Skeletal muscle tissue (tissue), 4 donors: ENCODE results near the gene PCDHB2. TPM values are rescaled to one million over a fixed set of nuclear protein-coding genes. Genes with fewer than 3 reads are reported as not detected.
A peak's percentile ranks its signal among the peaks of the same experiment; 100 is the strongest.
"Not testable (repeated sequence)": the region's sequence is repeated elsewhere in the genome, so short reads cannot be mapped to it uniquely, and the experiment has no call there.

Experiments
- H3K27ac ChIP-seq: one replicate; pipeline ENCODE4 v1.7.0; 2013; ENCODE audit warnings: mild to moderate bottlenecking, low read depth, low read length, inconsistent platforms
- H3K27me3 ChIP-seq, 3 donors: one replicate each; pipeline ENCODE4 v1.7.0; 2013; ENCODE audit warnings: low read length in 3 of 3; ENCODE audit not compliant: control insufficient read depth in 3 of 3, insufficient read depth in 3 of 3
- H3K36me3 ChIP-seq, 3 donors: one replicate each; pipeline ENCODE4 v1.7.0; 2013; ENCODE audit warnings: low read length in 3 of 3; ENCODE audit not compliant: control insufficient read depth in 3 of 3, insufficient read depth in 3 of 3
- H3K4me1 ChIP-seq, 3 donors: one replicate each; pipeline ENCODE4 v1.7.0; 2013; ENCODE audit warnings: low read length in 3 of 3, mild to moderate bottlenecking in 3 of 3; ENCODE audit not compliant: control insufficient read depth in 3 of 3, insufficient read depth in 3 of 3
- H3K4me3 ChIP-seq, 3 donors: one replicate each; pipeline ENCODE4 v1.7.0; 2013; ENCODE audit warnings: low read length in 3 of 3
- H3K9ac ChIP-seq, 3 donors: one replicate each; pipeline ENCODE4 v1.7.0; 2013; ENCODE audit warnings: low read length in 3 of 3, mild to moderate bottlenecking in 3 of 3, moderate library complexity in 2 of 3, low read depth in 1 of 3
- H3K9me3 ChIP-seq, 3 donors: one replicate each; pipeline ENCODE4 v1.7.0; 2013; ENCODE audit warnings: low read length in 3 of 3; ENCODE audit not compliant: control insufficient read depth in 3 of 3
- total RNA-seq: library from RNA; depleted of rRNA; stranded (reverse); fragments of >200 nt; gene quantifications from one replicate; pipeline ENCODE4 v1.2.3, GENCODE V29; 2014
- donor health status: Osteomylitis.

PCDHB2 gene
- total RNA-seq, 1 donor from 2014 or later, result 2.6 TPM

- H3K4me3 ChIP-seq, result peak within 1 kb of the TSS; percentile 58 to 66 (median 60)
- H3K4me1 ChIP-seq, result no peaks in the 10 kb centered on the region
- H3K9ac ChIP-seq, result peak within 1 kb of the TSS in 2 of 3 donors; percentile 42 to 54
- peak within 1 kb of the TSS; percentile 34 for H3K27ac ChIP-seq
- H3K9me3 ChIP-seq, result peaks cover 7 to 20% (median 8%) of the 10 kb centered on the region in 3 donors
- peaks cover 0 to 6% (median 0%) of the 10 kb centered on the region in 3 donors for H3K27me3 ChIP-seq
- H3K36me3 ChIP-seq, result no peaks in the 10 kb centered on the region
These were observed 5.9 kb downstream of the PCDHB2 start, which contains the start of gene PCDHB3 for GRCh38 chr5:141100243-141100805. Gene PCDHB3, plus strand, starts transcription at chr5:141100473. Its CDS starts 177 bp downstream, at chr5:141100650.

- no peaks in the 10 kb centered on the region for H3K36me3 ChIP-seq
- peak overlapping the region; percentile 58 to 66 (median 60) for H3K4me3 ChIP-seq
- no peak overlapping the region for H3K27ac ChIP-seq
- no peaks in the 10 kb centered on the region for H3K4me1 ChIP-seq
- peaks cover 0 to 6% (median 0%) of the 10 kb centered on the region in 3 donors for H3K27me3 ChIP-seq
- peak overlapping the region in 1 of 3 donors; percentile 42 for H3K9ac ChIP-seq
- peaks cover 2 to 16% (median 8%) of the 10 kb centered on the region in 3 donors for H3K9me3 ChIP-seq
These were observed 6.6 kb downstream of the PCDHB2 start for GRCh38 chr5:141101059-141101458.

- not testable (repeated sequence) for H3K27ac ChIP-seq, H3K9ac ChIP-seq, H3K27me3 ChIP-seq, H3K4me3 ChIP-seq, H3K4me1 ChIP-seq, H3K36me3 ChIP-seq
- H3K9me3 ChIP-seq, result peaks cover 2 to 16% (median 8%) of the 10 kb centered on the region in 3 donors
These were observed 7.7 kb downstream of the PCDHB2 start for GRCh38 chr5:141102070-141102469.

GRCh38 chr5:141102471-141102870, 8.1 kb downstream of the PCDHB2 start:
- not testable (repeated sequence) for H3K27ac ChIP-seq, H3K36me3 ChIP-seq, H3K4me3 ChIP-seq, H3K27me3 ChIP-seq, H3K9ac ChIP-seq, H3K4me1 ChIP-seq
- peaks cover 2 to 16% (median 8%) of the 10 kb centered on the region in 3 donors for H3K9me3 ChIP-seq

GRCh38 chr5:141105350-141105749, 10.9 kb downstream of the PCDHB2 start:
- Histone ChIP-seq H3K27ac (no peak overlapping the region), H3K4me3 (no peak overlapping the region), H3K9me3 (peaks cover 2 to 14% (median 9%) of the 10 kb centered on the region in 3 donors), H3K27me3 (peaks cover 0 to 4% (median 0%) of the 10 kb centered on the region in 3 donors), H3K36me3 (no peaks in the 10 kb centered on the region), H3K4me1 (no peaks in the 10 kb centered on the region), H3K9ac (no peak overlapping the region)

GRCh38 chr5:141119250-141119649, 24.8 kb downstream of the PCDHB2 start:
- Histone ChIP-seq H3K4me1 (no peaks in the 10 kb centered on the region), H3K9ac (no peak overlapping the region), H3K27ac (no peak overlapping the region), H3K27me3 (no peaks in the 10 kb centered on the region), H3K9me3 (peaks cover 0 to 6% (median 2%) of the 10 kb centered on the region in 3 donors), H3K4me3 (no peak overlapping the region), H3K36me3 (no peaks in the 10 kb centered on the region)

GRCh38 chr5:141121563-141121962, 27.1 kb downstream of the PCDHB2 start, which contains the start of gene PCDHB4:
Gene PCDHB4, plus strand, starts transcription at chr5:141121818. Its CDS starts 181 bp downstream, at chr5:141121999.
- no peaks in the 10 kb centered on the region for H3K4me1 ChIP-seq
- no peaks in the 10 kb centered on the region for H3K27me3 ChIP-seq
- H3K4me3 ChIP-seq, result peak within 1 kb of the TSS; percentile 49 to 75 (median 66)
- H3K9ac ChIP-seq, result peak within 1 kb of the TSS in 2 of 3 donors; percentile 45 to 70
- peaks cover 0 to 6% (median 2%) of the 10 kb centered on the region in 3 donors for H3K9me3 ChIP-seq
- H3K36me3 ChIP-seq, result no peaks in the 10 kb centered on the region
- no peak within 1 kb of the TSS for H3K27ac ChIP-seq

GRCh38 chr5:141121985-141122384, 27.6 kb downstream of the PCDHB2 start:
- H3K4me1 ChIP-seq, result no peaks in the 10 kb centered on the region
- peak overlapping the region; percentile 49 to 75 (median 66) for H3K4me3 ChIP-seq
- H3K9ac ChIP-seq, result peak overlapping the region in 2 of 3 donors; percentile 45 to 70
- H3K9me3 ChIP-seq, result peaks cover 0 to 6% (median 2%) of the 10 kb centered on the region in 3 donors
- H3K27ac ChIP-seq, result no peak overlapping the region
- no peaks in the 10 kb centered on the region for H3K27me3 ChIP-seq
- no peaks in the 10 kb centered on the region for H3K36me3 ChIP-seq

GRCh38 chr5:141123396-141124135, 29.2 kb downstream of the PCDHB2 start:
- H3K4me3 ChIP-seq, H3K9ac ChIP-seq, H3K4me1 ChIP-seq, H3K27ac ChIP-seq, H3K36me3 ChIP-seq, H3K27me3 ChIP-seq, H3K9me3 ChIP-seq: not testable (repeated sequence)

GRCh38 chr5:141127305-141127704, 32.9 kb downstream of the PCDHB2 start:
- Histone ChIP-seq H3K4me1 (no peaks in the 10 kb centered on the region), H3K9ac (no peak overlapping the region), H3K27ac (no peak overlapping the region), H3K27me3 (no peaks in the 10 kb centered on the region), H3K9me3 (peaks cover 0 to 2% (median 0%) of the 10 kb centered on the region in 3 donors), H3K4me3 (no peak overlapping the region), H3K36me3 (no peaks in the 10 kb centered on the region)
